BE2C (cell line): Measurements from ENCODE around the gene THRA. TPM values are rescaled to one million over a fixed set of nuclear protein-coding genes. Genes with fewer than 3 reads are reported as not detected.

Source experiments
- DNase-seq: peaks from one replicate; pipeline ENCODE4 v3.0.0-alpha.2; 2020
- H3K27me3 ChIP-seq: fragments of 250-450 bp; sonication (Bioruptor Pico); 2 replicates; pipeline ENCODE4 v1.5.1; 2020; ENCODE audit warnings: mild to moderate bottlenecking
- H3K36me3 ChIP-seq: fragments of 250-450 bp; sonication (Bioruptor Pico); 2 replicates; pipeline ENCODE4 v1.5.1; 2020; ENCODE audit warnings: mild to moderate bottlenecking
- H3K4me1 ChIP-seq: fragments of 250-450 bp; sonication (Bioruptor Pico); 2 replicates; pipeline ENCODE4 v1.5.1; 2020
- H3K4me3 ChIP-seq: 2 replicates; pipeline ENCODE4 v1.5.1; 2011; ENCODE audit warnings: low read depth, low read length
- H3K9me3 ChIP-seq: fragments of 250-450 bp; sonication (Bioruptor Pico); 2 replicates; pipeline ENCODE4 v1.5.1; 2020
- polyA plus RNA-seq: library from polyadenylated mRNA; unstranded; fragments of >200 nt; gene quantifications from one replicate; pipeline ENCODE4 v1.2.1, GENCODE V29; 2012; ENCODE audit warnings: low read depth, missing spikeins; ENCODE audit not compliant: insufficient read length, insufficient read depth
- TF ChIP-seq, protein P1 (sequence below): IDR thresholded peaks from 2 replicates; pipeline ENCODE4 v1.5.1; 2012; ENCODE audit warnings: mild to moderate bottlenecking, low read depth, low read length

THRA gene, protein sequence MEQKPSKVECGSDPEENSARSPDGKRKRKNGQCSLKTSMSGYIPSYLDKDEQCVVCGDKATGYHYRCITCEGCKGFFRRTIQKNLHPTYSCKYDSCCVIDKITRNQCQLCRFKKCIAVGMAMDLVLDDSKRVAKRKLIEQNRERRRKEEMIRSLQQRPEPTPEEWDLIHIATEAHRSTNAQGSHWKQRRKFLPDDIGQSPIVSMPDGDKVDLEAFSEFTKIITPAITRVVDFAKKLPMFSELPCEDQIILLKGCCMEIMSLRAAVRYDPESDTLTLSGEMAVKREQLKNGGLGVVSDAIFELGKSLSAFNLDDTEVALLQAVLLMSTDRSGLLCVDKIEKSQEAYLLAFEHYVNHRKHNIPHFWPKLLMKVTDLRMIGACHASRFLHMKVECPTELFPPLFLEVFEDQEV
- 233 TPM for polyA plus RNA-seq

DNA sequence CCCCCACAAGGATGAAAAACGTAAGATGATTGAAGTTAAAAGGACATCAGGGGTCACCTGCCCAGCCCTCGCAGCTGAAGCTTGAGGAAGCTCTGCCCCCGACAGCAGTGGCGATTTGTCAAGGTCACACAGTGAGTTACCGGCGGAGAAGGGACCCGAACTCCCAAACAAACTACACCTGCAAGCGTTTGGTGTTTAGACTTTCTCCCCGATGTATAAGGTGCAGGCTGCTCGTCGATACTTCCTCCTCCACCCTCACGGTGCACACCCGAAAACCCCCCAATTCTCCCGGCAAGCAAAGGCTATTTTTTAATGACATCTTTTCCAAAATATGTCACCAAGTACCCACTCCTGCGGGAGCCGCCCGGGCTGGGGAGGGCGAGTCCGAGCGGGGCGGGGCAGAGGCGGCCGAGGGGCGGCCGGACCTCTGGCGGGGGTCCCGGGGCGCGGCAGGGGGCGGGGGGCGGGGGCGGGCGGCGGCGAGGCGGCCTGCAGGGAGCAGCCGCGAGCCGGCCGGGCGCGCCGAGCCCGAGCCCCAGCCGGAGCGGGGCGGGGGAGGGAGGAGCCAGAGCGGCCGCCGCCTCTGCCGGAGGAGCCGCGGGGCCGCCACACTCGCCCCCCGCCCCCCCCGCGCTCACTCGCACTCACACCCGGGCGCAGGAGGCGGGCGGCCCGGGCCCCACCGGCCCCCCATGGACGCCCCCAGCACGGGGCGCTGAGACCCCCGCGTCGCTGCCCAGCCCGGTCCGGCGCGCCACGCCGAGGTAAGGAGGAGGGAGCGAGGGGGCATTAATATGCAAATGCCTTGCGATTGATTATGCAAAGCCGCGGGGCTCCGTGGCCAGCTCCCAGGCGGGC lies at the start of gene THRA:
THRA (plus strand) TSS at position 637 of the 858 bp plus-strand sequence. CDS start 11,524 bp downstream, outside the sequence.
- DNase-seq = peak; percentile 81
- Histone ChIP-seq H3K9me3 (no peaks in the 10 kb centered on the region), H3K27me3 (no peaks in the 10 kb centered on the region), H3K4me3 (peak within 1 kb of the TSS; percentile 87), H3K4me1 (peaks cover 11% of the 10 kb centered on the region), H3K36me3 (no peaks in the 10 kb centered on the region; the same call in 1 of the 2 replicates)
- TF ChIP-seq, protein P1, sequence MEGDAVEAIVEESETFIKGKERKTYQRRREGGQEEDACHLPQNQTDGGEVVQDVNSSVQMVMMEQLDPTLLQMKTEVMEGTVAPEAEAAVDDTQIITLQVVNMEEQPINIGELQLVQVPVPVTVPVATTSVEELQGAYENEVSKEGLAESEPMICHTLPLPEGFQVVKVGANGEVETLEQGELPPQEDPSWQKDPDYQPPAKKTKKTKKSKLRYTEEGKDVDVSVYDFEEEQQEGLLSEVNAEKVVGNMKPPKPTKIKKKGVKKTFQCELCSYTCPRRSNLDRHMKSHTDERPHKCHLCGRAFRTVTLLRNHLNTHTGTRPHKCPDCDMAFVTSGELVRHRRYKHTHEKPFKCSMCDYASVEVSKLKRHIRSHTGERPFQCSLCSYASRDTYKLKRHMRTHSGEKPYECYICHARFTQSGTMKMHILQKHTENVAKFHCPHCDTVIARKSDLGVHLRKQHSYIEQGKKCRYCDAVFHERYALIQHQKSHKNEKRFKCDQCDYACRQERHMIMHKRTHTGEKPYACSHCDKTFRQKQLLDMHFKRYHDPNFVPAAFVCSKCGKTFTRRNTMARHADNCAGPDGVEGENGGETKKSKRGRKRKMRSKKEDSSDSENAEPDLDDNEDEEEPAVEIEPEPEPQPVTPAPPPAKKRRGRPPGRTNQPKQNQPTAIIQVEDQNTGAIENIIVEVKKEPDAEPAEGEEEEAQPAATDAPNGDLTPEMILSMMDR = no peak

DNA sequence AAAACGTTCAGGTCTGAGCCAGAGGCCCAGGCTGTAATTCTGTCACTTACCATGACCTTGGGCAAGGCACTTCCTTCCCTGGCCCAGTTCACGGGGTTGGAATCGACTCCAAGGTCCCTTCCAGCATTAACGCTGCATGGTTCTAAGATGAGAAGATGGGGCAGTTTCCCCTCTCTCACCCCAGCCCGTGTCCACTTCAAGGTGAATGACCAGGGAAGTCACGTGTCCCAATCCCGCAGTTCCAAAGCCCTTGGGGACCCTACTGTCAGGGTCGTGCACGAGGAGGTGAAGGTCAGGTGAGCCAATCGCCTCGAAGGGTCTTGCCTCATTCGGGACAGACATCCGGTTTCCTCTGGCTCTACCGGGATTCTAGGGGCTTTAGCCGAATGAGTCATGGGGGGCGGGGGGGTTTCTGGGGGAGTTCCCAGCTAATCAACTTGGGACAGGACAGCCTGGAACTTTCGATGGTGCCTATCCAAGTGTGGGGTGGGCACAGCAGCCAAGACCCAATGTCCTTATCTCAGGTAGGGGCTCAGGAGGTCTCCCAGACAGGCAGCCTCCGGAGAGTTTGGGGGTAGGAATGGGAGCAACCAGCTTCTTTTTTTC lies 48.3 kb upstream of the THRA start:
- no peak for DNase-seq
- no peaks in the 10 kb centered on the region for H3K4me1 ChIP-seq
- TF ChIP-seq, protein P1 = no peak
- peaks cover 8% of the 10 kb centered on the region; the same call in 1 of the 2 replicates for H3K36me3 ChIP-seq
- no peak overlapping the region for H3K4me3 ChIP-seq
- no peaks in the 10 kb centered on the region for H3K9me3 ChIP-seq
- no peaks in the 10 kb centered on the region for H3K27me3 ChIP-seq

DNA sequence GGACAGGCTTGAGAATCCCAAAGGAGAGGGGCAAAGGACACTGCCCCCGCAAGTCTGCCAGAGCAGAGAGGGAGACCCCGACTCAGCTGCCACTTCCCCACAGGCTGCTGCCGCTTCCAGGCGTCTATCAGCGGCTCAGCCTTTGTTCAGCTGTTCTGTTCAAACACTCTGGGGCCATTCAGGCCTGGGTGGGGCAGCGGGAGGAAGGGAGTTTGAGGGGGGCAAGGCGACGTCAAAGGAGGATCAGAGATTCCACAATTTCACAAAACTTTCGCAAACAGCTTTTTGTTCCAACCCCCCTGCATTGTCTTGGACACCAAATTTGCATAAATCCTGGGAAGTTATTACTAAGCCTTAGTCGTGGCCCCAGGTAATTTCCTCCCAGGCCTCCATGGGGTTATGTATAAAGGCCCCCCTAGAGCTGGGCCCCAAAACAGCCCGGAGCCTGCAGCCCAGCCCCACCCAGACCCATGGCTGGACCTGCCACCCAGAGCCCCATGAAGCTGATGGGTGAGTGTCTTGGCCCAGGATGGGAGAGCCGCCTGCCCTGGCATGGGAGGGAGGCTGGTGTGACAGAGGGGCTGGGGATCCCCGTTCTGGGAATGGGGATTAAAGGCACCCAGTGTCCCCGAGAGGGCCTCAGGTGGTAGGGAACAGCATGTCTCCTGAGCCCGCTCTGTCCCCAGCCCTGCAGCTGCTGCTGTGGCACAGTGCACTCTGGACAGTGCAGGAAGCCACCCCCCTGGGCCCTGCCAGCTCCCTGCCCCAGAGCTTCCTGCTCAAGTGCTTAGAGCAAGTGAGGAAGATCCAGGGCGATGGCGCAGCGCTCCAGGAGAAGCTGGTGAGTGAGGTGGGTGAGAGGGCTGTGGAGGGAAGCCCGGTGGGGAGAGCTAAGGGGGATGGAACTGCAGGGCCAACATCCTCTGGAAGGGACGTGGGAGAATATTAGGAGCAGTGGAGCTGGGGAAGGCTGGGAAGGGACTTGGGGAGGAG lies 47.5 kb upstream of the THRA start, which contains the start of gene CSF3:
CSF3 (plus strand) TSS at position 436 of the 993 bp plus-strand sequence; CDS start at position 471, 35 bp downstream.
- no peaks in the 10 kb centered on the region for H3K4me1 ChIP-seq
- no peak for DNase-seq
- no peaks in the 10 kb centered on the region for H3K9me3 ChIP-seq
- H3K4me3 ChIP-seq = no peak within 1 kb of the TSS
- H3K27me3 ChIP-seq = no peaks in the 10 kb centered on the region
- H3K36me3 ChIP-seq = peaks cover 15% of the 10 kb centered on the region; the same call in 1 of the 2 replicates
- TF ChIP-seq, protein P1 = no peak

DNA sequence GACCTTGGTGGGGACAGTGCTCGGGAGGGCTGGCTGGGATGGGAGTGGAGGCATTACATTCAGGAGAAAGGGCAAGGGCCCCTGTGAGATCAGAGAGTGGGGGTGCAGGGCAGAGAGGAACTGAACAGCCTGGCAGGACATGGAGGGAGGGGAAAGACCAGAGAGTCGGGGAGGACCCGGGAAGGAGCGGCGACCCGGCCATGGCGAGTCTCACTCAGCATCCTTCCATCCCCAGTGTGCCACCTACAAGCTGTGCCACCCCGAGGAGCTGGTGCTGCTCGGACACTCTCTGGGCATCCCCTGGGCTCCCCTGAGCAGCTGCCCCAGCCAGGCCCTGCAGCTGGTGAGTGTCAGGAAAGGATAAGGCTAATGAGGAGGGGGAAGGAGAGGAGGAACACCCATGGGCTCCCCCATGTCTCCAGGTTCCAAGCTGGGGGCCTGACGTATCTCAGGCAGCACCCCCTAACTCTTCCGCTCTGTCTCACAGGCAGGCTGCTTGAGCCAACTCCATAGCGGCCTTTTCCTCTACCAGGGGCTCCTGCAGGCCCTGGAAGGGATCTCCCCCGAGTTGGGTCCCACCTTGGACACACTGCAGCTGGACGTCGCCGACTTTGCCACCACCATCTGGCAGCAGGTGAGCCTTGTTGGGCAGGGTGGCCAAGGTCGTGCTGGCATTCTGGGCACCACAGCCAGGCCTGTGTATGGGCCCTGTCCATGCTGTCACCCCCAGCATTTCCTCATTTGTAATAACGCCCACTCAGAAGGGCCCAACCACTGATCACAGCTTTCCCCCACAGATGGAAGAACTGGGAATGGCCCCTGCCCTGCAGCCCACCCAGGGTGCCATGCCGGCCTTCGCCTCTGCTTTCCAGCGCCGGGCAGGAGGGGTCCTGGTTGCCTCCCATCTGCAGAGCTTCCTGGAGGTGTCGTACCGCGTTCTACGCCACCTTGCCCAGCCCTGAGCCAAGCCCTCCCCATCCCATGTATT lies 46.5 kb upstream of the THRA start:
- no peak for DNase-seq

More for the DNA sequence above, 46.5 kb upstream of the THRA start:
- TF ChIP-seq, protein P1 = no peak
- Histone ChIP-seq H3K9me3 (no peaks in the 10 kb centered on the region), H3K4me3 (no peak overlapping the region), H3K4me1 (no peaks in the 10 kb centered on the region), H3K36me3 (peaks cover 18% of the 10 kb centered on the region), H3K27me3 (no peaks in the 10 kb centered on the region)
